ENCODE measurements around the gene ROCK2. TPM values are rescaled to one million over a fixed set of nuclear protein-coding genes. Genes with fewer than 3 reads are reported as not detected.

ROCK2 gene
- total RNA-seq, 2 donors from 2014 or later: 62.7 to 80.9 TPM

GRCh38 chr2:11179196-11179595 lies 165.2 kb downstream of the ROCK2 start:
- Histone ChIP-seq H3K4me1 (no peaks in the 10 kb centered on the region), H3K27me3 (no peaks in the 10 kb centered on the region), H3K4me3 (no peak overlapping the region), H3K36me3 (peaks cover 4% of the 10 kb centered on the region), H3K9ac (ENCODE audit: low read depth in 2 of 2, low read length in 2 of 2) (no peak overlapping the region), H3K27ac (no peak overlapping the region), H3K9me3 (no peaks in the 10 kb centered on the region)
- TF ChIP-seq CTCF (IDR thresholded peaks at IDR 0.05): no peak
- no peak for DNase-seq
- intact Hi-C loops (cut with DNase I): no loop called here

GRCh38 chr2:11177871-11178690 lies 166.4 kb downstream of the ROCK2 start:
- Histone ChIP-seq H3K9me3 (no peaks in the 10 kb centered on the region), H3K27me3 (no peaks in the 10 kb centered on the region), H3K4me3 (no peak overlapping the region), H3K27ac (no peak overlapping the region), H3K9ac (ENCODE audit: low read depth in 2 of 2, low read length in 2 of 2) (no peak overlapping the region), H3K36me3 (peaks cover 4% of the 10 kb centered on the region), H3K4me1 (no peaks in the 10 kb centered on the region)
- no peak for TF ChIP-seq CTCF (IDR thresholded peaks at IDR 0.05)
- DNase-seq: no peak
- intact Hi-C loops (cut with DNase I): no loop called here

GRCh38 chr2:11175293-11175795 lies 169.1 kb downstream of the ROCK2 start:
- Histone ChIP-seq H3K27ac (no peak overlapping the region), H3K4me3 (no peak overlapping the region), H3K9ac (ENCODE audit: low read depth in 2 of 2, low read length in 2 of 2) (no peak overlapping the region), H3K4me1 (no peaks in the 10 kb centered on the region), H3K36me3 (peaks cover 4% of the 10 kb centered on the region), H3K27me3 (no peaks in the 10 kb centered on the region), H3K9me3 (no peaks in the 10 kb centered on the region)
- intact Hi-C loops (cut with DNase I): no loop called here
- no peak for DNase-seq
- no peak for TF ChIP-seq CTCF (IDR thresholded peaks at IDR 0.05)

GRCh38 chr2:11174222-11174621 lies 170.2 kb downstream of the ROCK2 start:
- no peak overlapping the region for H3K9ac ChIP-seq (ENCODE audit: low read depth in 2 of 2, low read length in 2 of 2)
- peaks cover 4% of the 10 kb centered on the region for H3K36me3 ChIP-seq
- intact Hi-C loops (cut with DNase I): no loop called here
- no peak for TF ChIP-seq CTCF (IDR thresholded peaks at IDR 0.05)
- H3K27me3 ChIP-seq: no peaks in the 10 kb centered on the region
- no peaks in the 10 kb centered on the region for H3K4me1 ChIP-seq
- H3K9me3 ChIP-seq: no peaks in the 10 kb centered on the region
- DNase-seq: no peak
- H3K4me3 ChIP-seq: no peak overlapping the region
- H3K27ac ChIP-seq: no peak overlapping the region

- Histone ChIP-seq H3K4me1 (no peaks in the 10 kb centered on the region), H3K27ac (no peak overlapping the region), H3K9me3 (no peaks in the 10 kb centered on the region), H3K9ac (ENCODE audit: low read depth in 2 of 2, low read length in 2 of 2) (no peak overlapping the region), H3K27me3 (no peaks in the 10 kb centered on the region), H3K36me3 (no peaks in the 10 kb centered on the region), H3K4me3 (no peak overlapping the region)
- intact Hi-C loops (cut with DNase I): no loop called here
- no peak for TF ChIP-seq CTCF (IDR thresholded peaks at IDR 0.05)
- DNase-seq: no peak
These were observed 175.1 kb downstream of the ROCK2 start for GRCh38 chr2:11169333-11169732.

All from colonic mucosa (tissue), 4 donors.